DOHH2 (cell line): ENCODE results near the gene CDH16.

Source experiments
- EZH2phosphoT487 ChIP-seq: fragments of 200-600 bp; sonication (generic); IDR thresholded peaks from 2 replicates; pipeline ENCODE4 v1.6.1; 2017; ENCODE audit warnings: borderline replicate concordance, mild to moderate bottlenecking, antibody characterized with exemption, low read length, moderate library complexity, mixed read lengths
- TF ChIP-seq, protein P1 (sequence below): fragments of 200-600 bp; sonication (generic); IDR thresholded peaks from one replicate; pipeline ENCODE4 v1.5.1; 2014; ENCODE audit warnings: antibody characterized with exemption, mild to moderate bottlenecking, low read depth, low read length; ENCODE audit not compliant: poor library complexity, severe bottlenecking

DNA sequence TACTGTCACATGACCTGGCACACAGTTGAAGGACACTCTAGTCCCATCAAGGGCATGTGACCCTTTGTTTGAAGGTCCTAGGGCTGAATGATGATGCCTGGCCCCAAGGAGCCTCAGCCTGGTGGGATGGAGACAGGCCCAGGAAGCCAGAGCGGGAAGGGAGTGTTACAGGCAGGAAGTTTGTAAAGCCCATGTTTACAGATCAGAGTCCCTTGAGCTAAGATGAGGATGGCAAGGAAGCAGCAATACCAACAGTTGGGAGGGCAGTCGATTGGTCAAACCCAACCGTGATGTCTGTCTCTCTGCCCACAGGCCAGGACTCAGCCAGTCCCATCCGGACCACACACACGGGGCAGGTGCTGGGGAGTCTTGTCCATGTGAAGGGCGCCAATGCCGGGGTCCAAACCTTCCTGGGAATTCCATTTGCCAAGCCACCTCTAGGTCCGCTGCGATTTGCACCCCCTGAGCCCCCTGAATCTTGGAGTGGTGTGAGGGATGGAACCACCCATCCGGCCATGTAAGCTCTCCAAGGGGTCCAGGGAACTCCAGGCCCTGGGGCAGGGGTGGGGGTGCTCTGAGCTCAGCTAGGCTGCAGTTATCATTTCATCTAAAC is 19.1 kb upstream of the CDH16 start:
- TF ChIP-seq, protein P1, sequence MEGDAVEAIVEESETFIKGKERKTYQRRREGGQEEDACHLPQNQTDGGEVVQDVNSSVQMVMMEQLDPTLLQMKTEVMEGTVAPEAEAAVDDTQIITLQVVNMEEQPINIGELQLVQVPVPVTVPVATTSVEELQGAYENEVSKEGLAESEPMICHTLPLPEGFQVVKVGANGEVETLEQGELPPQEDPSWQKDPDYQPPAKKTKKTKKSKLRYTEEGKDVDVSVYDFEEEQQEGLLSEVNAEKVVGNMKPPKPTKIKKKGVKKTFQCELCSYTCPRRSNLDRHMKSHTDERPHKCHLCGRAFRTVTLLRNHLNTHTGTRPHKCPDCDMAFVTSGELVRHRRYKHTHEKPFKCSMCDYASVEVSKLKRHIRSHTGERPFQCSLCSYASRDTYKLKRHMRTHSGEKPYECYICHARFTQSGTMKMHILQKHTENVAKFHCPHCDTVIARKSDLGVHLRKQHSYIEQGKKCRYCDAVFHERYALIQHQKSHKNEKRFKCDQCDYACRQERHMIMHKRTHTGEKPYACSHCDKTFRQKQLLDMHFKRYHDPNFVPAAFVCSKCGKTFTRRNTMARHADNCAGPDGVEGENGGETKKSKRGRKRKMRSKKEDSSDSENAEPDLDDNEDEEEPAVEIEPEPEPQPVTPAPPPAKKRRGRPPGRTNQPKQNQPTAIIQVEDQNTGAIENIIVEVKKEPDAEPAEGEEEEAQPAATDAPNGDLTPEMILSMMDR, result no peak
- TF ChIP-seq EZH2phosphoT487, result no peak
